ENCODE measurements around the gene SEZ6L2. TPM values are rescaled to one million over a fixed set of nuclear protein-coding genes. Genes with fewer than 3 reads are reported as not detected.

SEZ6L2 gene
- total RNA-seq, 1 experiment from 2014 or later: 44.7 TPM

GRCh38 chr16:29858974-29859373 is 40.4 kb downstream of the SEZ6L2 start:
- Histone ChIP-seq H3K27me3 (ENCODE audit: insufficient read depth, low read length) (no peaks in the 10 kb centered on the region), H3K79me1 (ENCODE audit: insufficient read depth, low read depth, low read length, poor library complexity, severe bottlenecking) (peaks cover 8% of the 10 kb centered on the region), H4K91ac (ENCODE audit: insufficient read length, low read depth, low read length) (no peak overlapping the region), H2AFZ (ENCODE audit: low read length) (no peak overlapping the region), H3K9ac (ENCODE audit: extremely low read depth, insufficient read length, low read length) (no peak overlapping the region), H3K9me3 (ENCODE audit: control insufficient read depth, low read depth, low read length) (no peaks in the 10 kb centered on the region), H2BK15ac (ENCODE audit: low read depth, low read length) (no peak overlapping the region), H2BK12ac (ENCODE audit: insufficient read length, low read depth, low read length) (no peak overlapping the region), H3K4ac (ENCODE audit: low read depth, low read length) (no peak overlapping the region), H2BK20ac (ENCODE audit: low read depth, low read length, poor library complexity, severe bottlenecking) (no peak overlapping the region), H3K18ac (ENCODE audit: insufficient read length, low read depth, low read length) (no peak overlapping the region), H3K4me1 (ENCODE audit: insufficient read depth, low read length) (no peaks in the 10 kb centered on the region; the same call in 1 of the 2 replicates), H4K5ac (ENCODE audit: insufficient read length, low read depth, low read length) (no peak overlapping the region), H3K79me2 (ENCODE audit: insufficient read depth, low read length) (no peaks in the 10 kb centered on the region), H3K4me2 (ENCODE audit: insufficient read depth, insufficient read length, low read length) (no peak overlapping the region), H4K8ac (replicated peaks; ENCODE audit: insufficient read length, low read depth, low read length) (no peak overlapping the region), H3K14ac (ENCODE audit: insufficient read depth, low read length) (no peak overlapping the region), H2BK120ac (ENCODE audit: low read depth, low read length, poor library complexity, severe bottlenecking) (no peak overlapping the region), H2BK5ac (ENCODE audit: insufficient read length, low read length) (no peak overlapping the region), H3K23ac (ENCODE audit: insufficient read length, low read depth, low read length) (no peak overlapping the region), H3K27ac (ENCODE audit: insufficient read length, low read depth, low read length) (no peak overlapping the region), H4K20me1 (ENCODE audit: control insufficient read depth, insufficient read depth, insufficient read length) (no peaks in the 10 kb centered on the region), H3T11ph (ENCODE audit: low read length) (no peak overlapping the region), H3K56ac (ENCODE audit: insufficient read length, low read depth, low read length) (no peak overlapping the region), H2AK5ac (ENCODE audit: insufficient read length, low read length) (no peak overlapping the region), H3K23me2 (ENCODE audit: insufficient read length, low read depth, low read length, poor library complexity, severe bottlenecking) (peaks cover 9% of the 10 kb centered on the region)
- Mint-ChIP-seq H3K9me3 (no peaks in the 10 kb centered on the region), H3K4me3 (no peak overlapping the region), H3K27ac (no peak overlapping the region), H3K36me3 (ENCODE audit: insufficient read depth in 1 of 3, low read depth in 3 of 3) (peaks cover 17 to 33% (median 31%) of the 10 kb centered on the region in 3 experiments; a peak in 6 of 7 replicates), H3K27me3 (ENCODE audit: low read depth) (no peaks in the 10 kb centered on the region), H3K4me1 (peaks cover 9 to 14% of the 10 kb centered on the region in 2 experiments)
- no peak for TF ChIP-seq CTCF (conservative IDR thresholded peaks at IDR 0.05)
- no CpG with 5 or more reads among the region's 19 CpGs for WGBS (ENCODE audit: extremely low coverage, insufficient read length, low lambda C conversion rate)
- no peak for DNase-seq

Data from H9 (cell line).